PC-9 (cell line): ENCODE data around the gene LRP8. TPM values are rescaled to one million over a fixed set of nuclear protein-coding genes. Genes with fewer than 3 reads are reported as not detected.

Experiments used
- BruUV-seq: library from RNA; stranded (reverse); fragments of 400-500 nt; replicated peaks from 2 replicates; lab custom pipeline; 2021; lab: Mats Ljungman, UMichigan
- CTCF ChIA-PET: fragments of 300-600 bp; sonication (Branson Sonifier 250); formaldehyde crosslinking; loops from one replicate; lab custom pipeline; 2022; ENCODE audit warnings: antibody characterized with exemption; lab: Charles Lee
- POLR2A ChIA-PET: fragments of 300-600 bp; sonication (Branson Sonifier 250); formaldehyde crosslinking; loops from one replicate; lab custom pipeline; 2022; ENCODE audit warnings: antibody characterized with exemption; ENCODE audit not compliant: unreplicated experiment; lab: Charles Lee
- DNase-seq, 2 experiments: peaks; one replicate each; pipeline versions ENCODE4 v3.0.0 to v3.0.0-alpha.2; 2015 to 2022; ENCODE audit warnings: mixed read lengths in 1 of 2
- H2AFZ ChIP-seq: fragments of 200-600 bp; sonication (generic); 2 replicates; pipeline ENCODE4 v1.8.1; 2017; ENCODE audit warnings: antibody characterized with exemption
- H3F3A ChIP-seq: fragments of 200-600 bp; sonication (generic); 2 replicates; pipeline ENCODE4 v1.8.1; 2017; ENCODE audit warnings: antibody characterized with exemption, mild to moderate bottlenecking, low read depth; ENCODE audit not compliant: insufficient read depth
- H3K27ac ChIP-seq: fragments of 200-600 bp; sonication (generic); 2 replicates; pipeline ENCODE4 v1.6.1; 2016; ENCODE audit warnings: mixed run types
- H3K27me3 ChIP-seq: fragments of 200-600 bp; sonication (generic); 2 replicates; pipeline ENCODE4 v1.6.1; 2016; ENCODE audit warnings: low read depth, mixed run types; ENCODE audit not compliant: insufficient read depth
- H3K36me3 ChIP-seq: fragments of 200-600 bp; sonication (generic); 2 replicates; pipeline ENCODE4 v1.6.1; 2016; ENCODE audit warnings: low read depth, mixed run types
- H3K4me1 ChIP-seq: fragments of 200-600 bp; sonication (generic); replicated peaks from 2 replicates; pipeline ENCODE4 v1.6.1; 2016; ENCODE audit warnings: mixed run types; ENCODE audit not compliant: insufficient read depth
- H3K4me2 ChIP-seq: fragments of 200-600 bp; sonication (generic); 2 replicates; pipeline ENCODE4 v1.6.1; 2017; ENCODE audit warnings: mixed run types
- H3K4me3 ChIP-seq: fragments of 200-600 bp; sonication (generic); 2 replicates; pipeline ENCODE4 v1.6.1; 2016; ENCODE audit warnings: mixed run types
- H3K79me2 ChIP-seq: fragments of 200-600 bp; sonication (generic); 2 replicates; pipeline ENCODE4 v1.6.1; 2017; ENCODE audit warnings: low read depth, mixed run types
- H3K9me2 ChIP-seq: fragments of 200-600 bp; sonication (generic); 2 replicates; pipeline ENCODE4 v1.8.1; 2017; ENCODE audit warnings: mild to moderate bottlenecking; ENCODE audit not compliant: insufficient read depth
- H3K9me3 ChIP-seq: fragments of 200-600 bp; sonication (generic); 2 replicates; pipeline ENCODE4 v1.8.1; 2016; ENCODE audit warnings: low read depth; ENCODE audit not compliant: insufficient read depth
- H4K20me1 ChIP-seq: fragments of 200-600 bp; sonication (generic); 2 replicates; pipeline ENCODE4 v1.8.1; 2017; ENCODE audit not compliant: insufficient read depth
- CTCF ChIP-seq: fragments of 200-600 bp; sonication (generic); conservative IDR thresholded peaks from 2 replicates; pipeline ENCODE4 v1.6.1; 2017; ENCODE audit warnings: mixed run types, antibody characterized with exemption, mild to moderate bottlenecking, moderate library complexity
- EZH2 ChIP-seq: fragments of 200-600 bp; sonication (generic); IDR thresholded peaks from 2 replicates; pipeline ENCODE4 v1.8.0; 2017; ENCODE audit warnings: antibody characterized with exemption, low read depth
- intact Hi-C: fragments of 100-400 bp; cut with micrococcal nuclease; formaldehyde crosslinking; loops from one replicate; pipeline ENCODE4 v1.10.0; 2022; ENCODE audit not compliant: unreplicated experiment
- total RNA-seq: library from RNA; stranded (reverse); gene quantifications from 2 replicates; pipeline ENCODE4 v1.2.3, GENCODE V29; 2021

The LRP8 gene
- total RNA-seq, 1 experiment from 2014 or later = 85.3 TPM

DNA sequence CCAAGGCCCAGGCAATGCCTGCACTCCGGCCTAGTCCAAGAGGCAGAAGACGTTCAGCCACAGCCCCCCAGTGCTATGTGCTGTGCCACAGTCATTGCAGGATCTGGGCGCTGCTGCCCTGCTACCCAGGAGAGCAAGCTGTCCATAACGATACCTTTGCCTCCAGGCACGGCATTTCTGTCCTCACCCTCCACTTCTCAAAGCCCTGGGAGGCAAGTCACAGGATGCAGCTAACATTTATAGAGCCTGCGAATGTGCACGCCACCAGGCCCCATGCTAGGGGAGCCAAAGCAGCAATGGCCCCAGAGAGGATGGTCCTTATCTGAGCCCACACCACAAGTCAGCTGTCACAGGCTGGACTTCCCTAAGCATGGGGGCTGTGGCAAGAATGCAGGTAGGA is 13.8 kb downstream of the LRP8 start:
- DNase-seq = no peak
- POLR2A ChIA-PET = no interaction called here
- no peaks in the 10 kb centered on the region for H3K9me3 ChIP-seq
- BruUV-seq = no TSS peak
- CTCF ChIA-PET = no interaction called here
- no peak overlapping the region for H3K4me3 ChIP-seq
- no peaks in the 10 kb centered on the region for H3K4me1 ChIP-seq
- H3K9me2 ChIP-seq = no peaks in the 10 kb centered on the region
- TF ChIP-seq CTCF (no peak), EZH2 (no peak)
- H3K79me2 ChIP-seq = peaks cover 4% of the 10 kb centered on the region; the same call in 1 of the 2 replicates
- peaks cover 17% of the 10 kb centered on the region for H4K20me1 ChIP-seq
- no peaks in the 10 kb centered on the region for H3K27me3 ChIP-seq
- H3F3A ChIP-seq = no peaks in the 10 kb centered on the region; the same call in 1 of the 2 replicates
- H3K36me3 ChIP-seq = no peaks in the 10 kb centered on the region
- no peak overlapping the region for H3K4me2 ChIP-seq
- H2AFZ ChIP-seq = no peak overlapping the region
- intact Hi-C loops = no loop called here
- no peak overlapping the region for H3K27ac ChIP-seq

DNA sequence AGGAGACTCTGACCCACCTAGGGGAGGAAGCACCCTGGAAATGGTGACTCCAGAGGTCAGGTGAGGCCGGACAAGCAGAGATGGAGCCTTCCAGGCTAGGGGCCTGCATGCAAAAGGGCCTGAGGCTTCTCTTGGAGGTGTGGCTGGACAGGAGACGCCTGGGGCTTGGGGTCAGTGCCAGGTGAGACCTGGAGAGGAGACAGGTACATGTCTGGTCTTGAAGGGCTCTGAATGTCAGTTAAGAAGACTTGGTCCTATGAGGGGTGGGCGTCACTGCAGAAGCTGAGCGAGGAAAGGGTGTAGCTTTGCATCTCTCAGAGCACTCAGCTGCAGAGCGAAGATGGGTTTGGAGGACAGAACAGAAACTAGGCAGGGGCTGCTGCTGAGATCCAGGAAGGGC is 14.3 kb downstream of the LRP8 start:
- no peak overlapping the region for H3K4me2 ChIP-seq
- H3K9me2 ChIP-seq = no peaks in the 10 kb centered on the region
- ChIA-PET CTCF (no interaction called here), POLR2A (no interaction called here)
- no peak overlapping the region for H2AFZ ChIP-seq
- BruUV-seq = no TSS peak
- no peaks in the 10 kb centered on the region for H3K36me3 ChIP-seq
- no peak overlapping the region for H3K4me3 ChIP-seq
- H4K20me1 ChIP-seq = peaks cover 17% of the 10 kb centered on the region
- H3K79me2 ChIP-seq = peaks cover 4% of the 10 kb centered on the region; the same call in 1 of the 2 replicates
- no peak overlapping the region for H3K27ac ChIP-seq
- intact Hi-C loops = no loop called here
- no peaks in the 10 kb centered on the region for H3K9me3 ChIP-seq
- no peak for TF ChIP-seq EZH2
- TF ChIP-seq CTCF = no peak
- DNase-seq = no peak
- H3K4me1 ChIP-seq = no peaks in the 10 kb centered on the region
- no peaks in the 10 kb centered on the region for H3K27me3 ChIP-seq
- no peaks in the 10 kb centered on the region; the same call in 1 of the 2 replicates for H3F3A ChIP-seq

- CTCF ChIA-PET = no interaction called here
Measured at GRCh38 chr1:53311702-53312305, 16.1 kb downstream of the LRP8 start.

More at GRCh38 chr1:53311702-53312305, 16.1 kb downstream of the LRP8 start:
- POLR2A ChIA-PET = no interaction called here
- Histone ChIP-seq H3K9me2 (no peaks in the 10 kb centered on the region), H3K27ac (no peak overlapping the region), H3K9me3 (no peaks in the 10 kb centered on the region), H3K79me2 (peaks cover 4% of the 10 kb centered on the region; the same call in 1 of the 2 replicates), H3K27me3 (no peaks in the 10 kb centered on the region), H2AFZ (no peak overlapping the region), H3K36me3 (no peaks in the 10 kb centered on the region), H3K4me1 (no peaks in the 10 kb centered on the region), H3K4me2 (no peak overlapping the region), H3K4me3 (no peak overlapping the region), H4K20me1 (peaks cover 25% of the 10 kb centered on the region), H3F3A (no peaks in the 10 kb centered on the region; the same call in 1 of the 2 replicates)
- no peak for DNase-seq
- TF ChIP-seq EZH2 = no peak
- no peak for TF ChIP-seq CTCF
- intact Hi-C loops = no loop called here
- BruUV-seq = no TSS peak
